T-helper 9 cell (primary cell): ENCODE results near the gene DAAM2.

Source experiments
- DNase-seq: peaks from one replicate; pipeline ENCODE4 v3.0.0-alpha.2; 2020

DAAM2 gene

DNA sequence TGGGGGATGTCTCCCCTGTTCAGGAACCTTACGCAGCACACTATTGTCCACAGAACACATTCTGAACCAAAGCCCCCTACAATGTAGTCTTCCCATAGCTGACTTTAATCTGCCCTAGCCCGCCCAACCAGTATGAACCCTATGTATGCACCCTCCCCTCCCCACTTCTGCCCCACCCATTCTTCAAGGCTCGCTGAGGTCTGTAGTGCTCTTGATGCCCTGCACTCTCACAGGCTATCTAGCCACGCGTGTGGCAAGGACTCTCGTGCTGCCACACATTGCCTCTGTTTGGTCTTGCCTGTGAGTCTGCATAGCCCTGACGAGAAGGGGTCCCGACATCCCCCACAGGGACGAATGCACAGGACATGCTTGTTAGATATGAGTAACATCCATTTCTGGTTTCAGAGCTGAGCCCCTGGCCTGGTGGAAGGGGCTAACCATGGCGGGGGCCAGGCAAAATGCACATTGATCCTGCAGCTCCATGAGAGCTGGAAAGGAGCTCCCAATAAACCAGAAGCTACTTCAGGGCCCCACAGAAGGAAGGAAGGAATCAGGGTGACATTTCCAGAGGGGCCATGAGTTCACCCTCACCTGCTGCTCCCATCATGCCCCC is 119.4 kb downstream of the DAAM2 start:
- no peak for DNase-seq

DNA sequence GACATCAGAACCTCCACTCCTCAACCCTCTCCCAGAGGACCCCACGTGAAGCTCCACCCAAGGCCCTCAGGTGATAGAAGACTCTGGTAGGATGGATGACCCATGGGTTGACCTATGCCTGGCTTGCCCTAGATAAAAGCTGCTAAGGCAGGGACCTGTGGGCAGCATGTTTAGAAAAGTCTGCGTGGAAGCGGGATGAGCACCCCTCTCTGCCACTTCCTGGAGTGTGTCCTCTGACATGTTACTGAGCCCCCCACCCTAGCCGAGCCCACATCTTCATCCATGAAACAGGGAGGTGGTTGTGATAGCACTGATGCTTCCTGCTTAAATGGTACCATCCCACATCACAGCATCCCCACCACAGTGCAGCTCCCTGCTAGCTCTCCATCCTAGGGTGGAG is 120.3 kb downstream of the DAAM2 start:
- no peak for DNase-seq

DNA sequence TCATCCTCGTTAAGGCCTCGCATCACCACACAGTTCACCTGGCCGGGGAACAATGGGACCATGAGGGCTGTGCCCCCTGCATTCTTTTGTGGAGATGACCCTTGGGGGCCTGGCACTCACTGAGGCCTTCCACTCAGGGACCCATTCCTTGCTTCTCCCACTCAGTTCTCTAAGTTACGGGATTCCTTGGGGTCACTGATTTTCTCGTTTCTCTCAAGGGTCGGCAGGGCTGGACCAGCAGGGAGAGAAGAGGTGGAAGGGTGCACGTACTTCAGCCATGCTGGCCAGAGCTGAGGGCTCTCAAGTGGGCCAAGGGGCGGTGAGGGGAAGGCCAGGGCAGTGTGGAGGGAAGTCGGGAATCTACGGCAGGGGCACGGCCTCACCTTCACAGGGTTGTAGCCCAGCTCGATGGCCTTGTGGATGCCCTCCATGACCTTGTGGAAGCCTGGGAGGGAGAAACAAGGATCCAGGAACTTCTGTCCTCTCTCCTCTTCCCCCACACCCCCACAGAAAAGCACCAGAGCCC is 121.3 kb downstream of the DAAM2 start:
- DNase-seq = no peak

DNA sequence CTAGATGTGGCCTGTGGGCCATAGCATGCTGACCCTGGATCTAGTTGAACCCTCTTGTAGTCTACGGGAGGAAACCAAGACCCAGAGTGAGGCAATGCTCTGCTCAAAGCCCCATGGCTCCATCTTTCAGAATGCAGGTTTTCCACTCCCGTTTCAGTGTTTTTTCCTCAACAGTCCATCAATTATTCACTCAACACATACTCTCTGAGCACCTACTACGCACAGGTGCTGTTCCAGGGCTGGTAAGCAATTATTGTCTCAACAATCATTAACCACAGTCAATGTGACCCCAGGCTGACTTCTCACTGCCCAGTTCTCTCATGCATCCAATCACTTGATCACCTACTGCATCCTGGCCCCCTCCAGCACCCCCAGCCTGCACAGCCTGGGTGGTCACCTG is 122.1 kb downstream of the DAAM2 start:
- no peak for DNase-seq

DNA sequence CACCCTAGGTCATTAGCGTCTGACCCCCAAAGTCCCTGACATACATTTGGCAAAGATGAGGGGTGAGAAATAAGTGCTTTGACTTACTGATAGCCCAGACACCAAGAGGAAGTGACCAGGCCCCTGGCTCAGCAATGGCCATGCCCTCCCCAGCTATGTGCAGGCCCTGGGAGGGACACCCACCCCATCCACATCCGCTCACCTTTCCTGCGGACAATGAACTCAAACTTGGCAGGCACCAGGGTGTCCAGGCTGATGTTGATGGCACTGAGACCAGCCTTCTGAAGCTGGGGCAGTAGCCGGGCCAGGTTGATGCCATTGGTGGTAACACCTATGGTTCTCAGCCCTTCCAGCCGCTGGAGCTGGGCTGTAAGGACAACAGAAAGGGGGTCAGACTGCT is 123.7 kb downstream of the DAAM2 start:
- DNase-seq = no peak

DNA sequence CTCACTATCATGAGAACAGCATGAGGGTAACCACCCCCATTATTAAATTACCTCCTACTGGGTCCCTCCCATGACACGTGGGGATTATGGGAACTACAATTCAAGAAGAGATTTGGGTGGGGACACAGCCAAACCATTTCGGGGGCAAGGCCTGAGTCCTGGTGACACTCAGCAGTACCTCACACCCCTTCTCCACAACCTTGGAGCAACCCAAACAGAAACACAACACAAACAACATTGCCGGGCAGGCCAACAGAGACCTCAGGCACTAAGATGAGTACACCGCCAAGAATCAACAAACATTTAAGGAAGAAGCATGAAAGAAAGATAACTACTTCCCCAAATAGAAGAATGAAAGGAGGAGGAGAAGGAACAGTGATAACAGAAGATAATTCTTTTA is 125.2 kb downstream of the DAAM2 start:
- DNase-seq = no peak

DNA sequence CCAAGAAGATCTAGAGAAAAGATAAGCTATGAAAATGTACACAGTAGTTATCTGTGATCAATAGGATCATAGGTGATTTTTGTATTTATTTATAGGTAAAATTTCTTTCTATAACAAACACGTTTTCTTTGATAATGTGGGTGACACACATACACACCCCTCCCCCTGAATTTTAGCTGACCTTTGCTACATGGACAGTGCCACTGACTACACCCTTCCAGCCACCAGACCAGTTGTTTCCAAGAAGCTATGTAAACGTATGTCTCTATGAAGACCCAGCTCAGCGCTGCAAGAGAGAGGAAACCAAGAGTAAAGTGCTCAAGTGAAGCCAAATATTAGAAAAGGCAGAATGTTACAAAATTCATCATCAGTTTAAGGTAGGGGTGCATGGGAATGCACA is 125.8 kb downstream of the DAAM2 start:
- no peak for DNase-seq

DNA sequence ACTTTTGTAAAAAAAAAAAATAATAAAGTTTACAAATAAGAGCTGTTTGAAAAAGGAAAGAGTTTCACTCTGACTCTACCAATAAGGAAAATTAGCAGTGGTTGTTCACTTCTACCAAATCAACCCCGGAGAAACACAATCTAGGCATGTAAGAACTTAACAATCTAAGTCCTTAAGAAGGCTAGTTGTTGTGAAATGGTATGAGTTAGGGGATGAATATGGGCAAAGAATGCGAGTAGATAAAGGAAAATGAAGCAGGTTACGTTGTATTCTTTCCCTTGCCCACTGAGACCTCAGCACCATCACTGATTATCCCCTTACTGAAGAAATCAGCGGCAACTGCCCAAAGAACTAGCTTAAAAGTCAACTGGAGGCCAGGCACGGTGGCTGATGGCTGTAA is 126.7 kb downstream of the DAAM2 start:
- DNase-seq = no peak

DNA sequence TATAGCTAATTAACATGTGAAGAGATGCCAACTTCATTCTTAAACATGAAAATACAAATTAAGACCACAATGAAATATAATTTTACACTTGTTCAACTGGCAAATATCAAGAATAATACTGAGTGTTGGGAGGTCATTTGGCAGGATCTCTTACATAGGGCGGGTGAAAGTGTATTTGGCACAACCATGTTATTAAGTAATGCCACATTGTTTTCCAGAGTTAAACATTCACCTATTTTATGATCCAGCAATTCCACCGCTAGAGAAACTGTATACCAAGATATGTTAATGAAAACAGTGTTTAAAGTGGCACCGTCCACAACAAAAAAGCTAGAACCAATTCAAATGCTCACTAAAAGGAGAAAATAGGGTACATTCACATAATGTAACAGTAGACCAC is 128.0 kb downstream of the DAAM2 start:
- no peak for DNase-seq

DNA sequence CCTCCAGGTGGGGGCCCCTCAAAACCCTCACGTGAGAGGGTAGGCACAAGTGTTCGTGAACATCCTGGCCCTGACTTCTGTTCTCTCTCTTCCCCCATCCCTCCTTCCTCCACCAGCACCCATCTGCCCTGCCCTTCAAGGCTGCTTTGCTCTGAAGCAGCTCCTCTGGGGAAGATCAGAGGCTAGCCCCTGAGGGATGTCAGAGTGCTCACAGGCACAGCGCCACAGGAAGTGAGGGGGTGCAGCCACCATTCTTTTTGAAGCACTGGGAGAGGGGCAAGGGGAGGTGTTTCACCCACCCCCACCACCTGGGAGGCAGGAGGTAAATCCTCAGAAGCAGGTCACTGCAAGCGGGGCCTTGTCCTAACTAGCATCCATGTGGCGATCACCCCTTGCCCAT is 130.6 kb downstream of the DAAM2 start:
- DNase-seq = no peak

DNA sequence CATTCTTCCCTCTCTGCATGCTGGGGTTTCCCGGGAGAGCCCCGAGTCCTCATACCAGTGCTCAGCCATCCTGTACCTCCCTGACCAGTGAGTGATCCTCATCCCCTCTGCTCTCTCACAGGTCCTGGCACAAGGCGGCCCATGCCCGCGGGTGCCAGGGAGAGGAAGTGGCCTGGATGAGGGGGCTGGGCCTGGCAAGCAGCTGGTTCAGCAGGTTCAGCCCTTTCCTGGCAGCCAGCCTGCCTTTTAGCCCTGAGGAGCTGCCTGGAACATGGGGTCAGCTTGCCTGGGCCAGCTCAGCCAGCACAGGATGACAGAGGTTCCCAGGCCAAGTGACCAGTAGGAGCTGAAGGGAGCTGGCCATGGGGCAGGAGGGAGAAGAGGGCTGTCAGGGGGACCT is 131.2 kb downstream of the DAAM2 start:
- DNase-seq = no peak

DNA sequence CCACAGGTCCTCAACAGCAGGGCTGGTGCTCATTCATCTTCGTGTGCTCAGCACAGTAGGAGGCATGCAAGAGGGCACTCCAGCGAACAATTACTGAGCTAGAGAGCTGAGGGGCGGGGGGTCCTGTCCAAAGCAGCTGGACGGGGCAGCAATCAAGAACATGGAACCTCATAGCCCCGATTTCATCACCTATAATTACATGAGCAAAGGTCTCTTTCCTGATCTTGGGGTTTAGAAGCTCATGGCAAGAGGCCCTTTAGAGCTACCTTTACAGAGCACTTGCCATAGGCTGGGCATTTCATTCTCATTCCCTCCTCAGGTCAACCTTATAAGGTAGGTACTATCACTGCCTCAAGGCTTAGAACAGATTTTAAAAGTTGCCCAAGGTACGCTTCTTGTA is 131.7 kb downstream of the DAAM2 start:
- no peak for DNase-seq

DNA sequence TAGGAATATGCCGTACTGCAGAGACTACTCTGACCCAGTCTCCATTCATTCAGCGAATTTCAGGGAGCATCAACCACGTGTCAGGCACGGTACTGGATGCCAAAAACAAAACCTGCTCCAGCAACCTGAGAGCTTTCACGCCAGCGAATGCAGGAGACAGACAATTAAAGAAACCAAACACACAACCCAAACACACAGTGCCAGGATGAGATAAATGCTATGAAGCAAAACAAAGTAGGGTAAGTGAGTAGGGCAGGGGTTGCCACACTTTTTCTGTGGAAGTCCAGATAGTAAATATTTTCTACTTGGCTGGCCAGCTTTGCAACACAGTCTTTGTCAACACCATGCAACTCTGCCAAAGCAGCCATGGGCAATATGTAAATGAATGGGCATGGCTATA is 132.1 kb downstream of the DAAM2 start:
- no peak for DNase-seq

DNA sequence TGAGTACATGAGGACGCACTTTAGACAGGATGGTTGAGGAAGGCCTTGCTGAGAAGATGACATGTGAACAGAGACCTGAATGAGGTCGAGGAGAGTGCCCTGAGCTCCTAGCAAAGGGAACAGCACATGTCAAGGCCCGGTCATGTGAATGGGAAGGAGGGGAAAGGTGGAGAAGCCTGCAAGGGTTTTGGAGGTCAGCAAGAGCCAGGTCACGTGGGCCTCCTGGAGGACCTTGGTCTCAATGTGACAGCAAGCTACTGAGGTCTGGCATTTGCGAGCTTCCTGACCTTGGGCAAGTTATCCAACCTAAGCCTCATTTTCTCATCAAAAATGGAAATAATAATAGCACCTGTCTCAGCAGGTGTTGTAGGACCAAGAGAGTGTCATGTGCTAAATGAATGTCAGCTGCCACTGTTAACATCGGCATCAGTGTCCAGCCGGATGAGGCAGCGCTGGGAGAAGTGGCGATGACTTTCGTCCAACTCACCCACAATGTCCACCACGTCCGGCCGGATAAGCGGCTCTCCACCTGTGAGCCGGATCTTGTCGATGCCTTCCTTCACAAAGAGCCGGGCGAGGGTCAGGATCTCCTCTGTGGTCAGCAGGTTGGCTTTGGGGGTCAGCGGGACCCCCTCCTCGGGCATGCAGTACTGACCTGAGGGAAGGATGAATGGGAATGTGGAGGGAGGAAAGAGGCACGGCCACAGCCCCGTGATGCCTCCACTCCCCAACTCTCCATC is 133.2 kb downstream of the DAAM2 start:
- DNase-seq = no peak

DNA sequence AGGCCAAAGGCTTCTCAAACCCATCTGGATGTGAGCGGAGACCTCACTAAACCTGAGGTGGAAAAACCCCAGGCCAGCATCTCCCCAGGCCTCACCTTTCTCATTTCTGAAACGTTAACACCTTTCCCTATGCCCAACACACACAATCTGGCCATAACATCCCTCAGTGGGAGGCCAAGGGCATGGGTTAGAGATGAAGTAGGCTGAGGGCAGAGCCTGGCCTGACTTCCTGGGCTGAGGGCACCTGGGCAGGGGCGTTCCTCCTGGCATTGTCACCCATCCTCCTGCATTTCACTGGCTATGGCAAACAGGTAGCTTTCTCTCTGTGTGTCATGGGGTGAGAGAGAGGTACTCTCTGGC is 133.7 kb downstream of the DAAM2 start:
- DNase-seq = no peak

DNA sequence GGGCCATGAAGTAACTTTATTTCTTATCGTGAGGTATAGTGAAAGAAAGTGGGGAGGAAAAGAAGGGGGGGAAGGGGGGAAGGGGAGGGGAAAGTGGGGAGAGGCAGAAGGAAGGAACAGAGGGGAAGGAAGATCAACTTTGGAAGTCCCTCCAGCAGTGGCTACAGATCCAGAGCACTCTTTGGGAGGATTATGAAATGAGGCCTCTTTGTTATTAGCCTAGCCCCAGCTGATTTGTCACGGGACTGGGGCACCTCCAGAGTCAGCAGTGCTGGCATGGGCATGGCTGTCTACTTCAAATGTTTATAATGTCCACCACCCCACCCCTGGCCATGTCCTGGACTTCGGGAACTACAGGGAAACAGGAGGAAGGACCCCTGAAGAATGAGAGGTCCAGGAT is 134.5 kb downstream of the DAAM2 start:
- DNase-seq = no peak

DNA sequence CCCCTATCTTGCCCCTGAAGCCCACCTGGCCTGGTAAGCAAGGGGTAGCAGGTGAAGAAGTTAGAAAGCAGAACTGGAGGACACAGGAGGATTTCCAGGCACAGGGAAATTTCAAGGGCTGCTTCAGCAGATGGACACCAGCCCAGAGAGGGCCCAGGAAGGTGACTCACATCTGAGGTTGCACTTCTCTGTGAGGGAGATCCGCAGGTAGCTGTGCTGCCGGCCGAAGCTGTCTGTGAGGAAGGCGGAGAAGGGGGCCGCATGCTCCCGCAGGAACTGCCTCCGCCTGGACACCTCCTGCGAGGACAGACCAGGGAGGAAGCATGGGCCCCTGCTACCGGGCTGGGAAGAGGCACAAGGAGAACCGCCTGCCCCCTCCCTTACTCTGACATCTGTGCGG is 135.0 kb downstream of the DAAM2 start:
- DNase-seq = no peak

DNA sequence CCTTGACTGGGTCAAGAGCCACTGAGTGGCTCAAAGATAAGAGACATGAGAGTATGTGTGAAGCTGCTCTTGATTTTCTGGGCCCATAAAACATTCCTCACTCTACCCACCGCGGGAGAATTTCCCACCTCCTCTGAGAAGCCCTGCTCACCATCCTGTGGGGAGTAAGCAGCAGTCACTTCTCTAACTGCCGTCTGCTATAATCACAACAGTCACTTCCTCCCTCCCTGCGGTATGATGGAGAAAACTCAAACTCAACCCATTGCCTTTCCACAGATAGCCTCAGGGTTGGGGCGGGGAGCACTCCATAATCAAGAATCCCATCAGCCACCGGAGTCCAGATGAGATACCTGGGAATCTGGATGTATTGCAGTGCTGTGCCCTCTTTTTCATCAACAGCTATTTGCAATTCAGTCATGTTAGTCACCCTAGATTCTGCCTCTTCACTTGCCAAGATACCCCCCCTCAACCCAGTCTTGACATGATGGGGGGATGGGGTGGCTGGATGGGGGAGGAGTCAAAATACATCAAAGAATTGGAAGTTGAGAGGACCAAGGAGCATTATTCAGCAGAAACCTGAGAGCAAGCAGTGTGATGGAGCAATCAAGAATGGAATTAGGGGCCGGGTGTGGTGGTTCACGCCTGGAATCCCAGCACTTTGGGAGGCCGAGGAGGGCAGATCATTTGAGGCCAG is 137.0 kb downstream of the DAAM2 start:
- DNase-seq = no peak

DNA sequence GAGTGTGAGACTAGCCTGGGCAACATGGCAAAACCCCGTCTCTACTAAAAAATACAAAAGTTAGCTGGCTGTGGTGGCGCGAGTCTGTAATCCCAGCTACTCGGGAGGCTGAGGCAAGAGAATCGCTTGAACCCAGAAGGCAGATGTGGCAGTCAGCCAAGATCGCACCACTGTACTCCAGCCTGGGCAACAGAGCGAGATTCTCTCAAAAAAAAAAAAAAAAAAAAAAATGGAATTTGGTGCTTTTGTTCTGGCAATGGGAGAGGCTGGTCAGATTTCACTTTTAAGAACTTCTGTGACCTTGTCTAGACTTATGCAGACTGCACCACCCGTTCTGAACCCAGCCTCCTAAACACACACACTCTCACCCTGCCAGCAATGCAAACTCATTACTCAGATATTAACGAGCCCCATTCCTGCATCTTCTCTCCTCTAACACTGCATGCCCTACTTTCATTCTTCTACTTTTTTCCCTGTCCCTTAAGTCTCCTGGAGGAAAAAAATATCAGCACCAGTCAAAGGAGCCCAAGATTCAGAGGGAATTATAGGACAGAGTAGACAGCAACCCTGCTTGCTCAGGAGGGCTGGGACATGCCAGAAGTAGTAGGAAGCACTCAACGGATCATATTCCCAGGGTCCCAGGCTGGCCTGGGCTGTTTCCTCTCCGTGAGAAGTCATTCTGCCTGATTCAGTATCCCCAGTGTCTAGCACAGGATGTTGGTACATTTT is 137.7 kb downstream of the DAAM2 start:
- no peak for DNase-seq

DNA sequence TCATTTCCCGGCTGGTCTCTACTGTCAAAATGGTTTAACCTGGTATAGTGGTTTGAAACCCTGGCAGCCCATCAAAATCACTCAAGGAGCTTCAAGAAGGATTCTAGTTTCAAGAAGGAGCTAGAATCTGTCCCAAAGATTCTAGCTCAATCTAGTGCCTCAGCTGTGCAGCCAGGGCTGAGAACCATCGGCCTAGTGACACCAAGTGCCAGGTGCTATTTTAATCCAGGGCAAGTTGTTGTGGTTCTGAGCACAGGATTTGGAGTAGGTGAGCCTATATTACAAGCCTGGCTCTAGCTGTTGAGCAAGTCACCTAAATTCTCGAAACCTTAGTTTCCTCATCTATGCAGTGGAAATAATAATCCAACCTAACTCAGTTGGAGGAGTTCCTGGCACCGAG is 138.4 kb downstream of the DAAM2 start:
- no peak for DNase-seq

DNA sequence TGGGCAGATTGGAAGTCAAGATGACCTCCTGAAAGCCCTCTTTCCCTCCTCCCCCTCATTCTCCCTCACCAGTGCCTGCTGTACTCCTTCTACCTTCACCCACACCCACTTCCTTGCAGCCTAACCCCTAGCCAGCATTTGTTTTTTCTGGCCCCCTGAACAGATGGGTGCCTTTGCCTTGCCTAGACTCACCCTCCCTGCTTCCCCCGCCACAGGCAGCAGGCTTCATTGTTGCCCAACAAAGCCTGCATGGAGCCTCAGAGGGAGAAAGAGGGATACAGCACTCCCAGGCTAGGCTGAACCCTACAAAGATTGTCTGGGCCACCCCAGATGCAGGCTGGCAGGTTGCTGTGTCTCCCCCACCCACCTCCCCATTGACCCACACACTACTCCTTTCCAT is 139.4 kb downstream of the DAAM2 start:
- DNase-seq = no peak

DNA sequence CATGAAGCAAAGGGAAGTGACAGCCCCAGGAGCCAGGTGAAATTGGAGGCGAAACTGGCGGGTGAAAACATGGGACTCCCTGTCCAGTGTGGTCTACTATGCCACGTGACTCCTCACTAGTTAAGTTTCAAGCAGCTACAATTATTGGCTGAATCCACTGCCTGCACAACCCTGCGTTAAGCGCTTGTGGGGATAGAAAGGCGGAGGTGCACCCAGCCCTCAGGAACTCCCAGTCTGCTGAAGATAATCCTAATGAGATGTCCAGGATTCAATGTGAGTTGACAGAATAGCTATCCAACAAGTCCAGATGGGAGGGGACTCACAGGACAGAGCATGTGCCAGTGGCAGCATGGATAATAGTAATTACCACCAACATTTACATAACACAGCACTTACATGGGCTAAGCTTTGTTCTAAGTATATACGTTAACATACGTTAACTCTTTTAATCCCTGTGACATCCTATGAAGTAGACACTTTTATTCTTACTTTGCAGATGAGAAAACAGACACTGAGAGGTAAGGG is 140.3 kb downstream of the DAAM2 start:
- no peak for DNase-seq

DNA sequence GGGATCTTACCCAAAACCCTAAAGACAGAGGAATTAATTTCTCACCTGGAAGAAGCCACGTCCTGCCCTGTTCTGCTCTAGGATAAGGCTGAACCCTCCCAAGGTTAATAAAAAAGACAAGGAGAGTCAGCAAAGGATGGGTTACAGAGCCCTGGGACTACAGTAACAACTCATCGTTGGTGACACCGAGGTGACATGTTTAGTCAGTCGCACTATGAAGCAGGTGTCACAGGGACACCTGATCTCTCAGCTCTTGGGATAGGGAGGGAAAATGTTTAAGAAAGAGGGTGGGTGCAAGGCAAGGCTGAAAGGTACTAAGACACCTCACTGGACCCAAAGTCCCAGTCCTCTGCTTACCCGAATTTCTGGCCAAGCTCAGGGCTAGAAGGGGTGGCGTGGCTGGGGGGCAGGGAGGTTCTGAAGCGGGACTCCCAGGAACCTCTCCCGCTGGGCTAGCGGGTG is 141.5 kb downstream of the DAAM2 start:
- no peak for DNase-seq
